K562 (cell line): Measurements from ENCODE around the gene TP53BP2.

Experiments
- CREB5 ChIP-seq: fragments of 250-450 bp; sonication (Bioruptor Pico); IDR thresholded peaks from 2 replicates; pipeline ENCODE4 v1.5.0; 2020; ENCODE audit warnings: mild to moderate bottlenecking
- CTCF ChIP-seq, 3 experiments: IDR thresholded peaks in 2 of 3; conservative IDR thresholded peaks in 1 of 3; 2 replicates each; pipeline ENCODE4 v1.5.1; 2011 to 2012; ENCODE audit warnings: low read length in 3 of 3, mild to moderate bottlenecking in 3 of 3, control low read depth in 2 of 3, improper control_type of control experiment in 1 of 3, inconsistent platforms in 1 of 3, low read depth in 1 of 3, mixed read lengths in 1 of 3, moderate library complexity in 1 of 3; ENCODE audit not compliant: insufficient read depth in 2 of 3
- E2F5 ChIP-seq: sonication (generic); formaldehyde crosslinking; IDR thresholded peaks from 2 replicates; pipeline ENCODE4 v1.8.0; 2022; ENCODE audit warnings: mild to moderate bottlenecking, missing genetic modification reagents
- EP300 ChIP-seq: IDR thresholded peaks from 2 replicates; pipeline ENCODE4 v1.6.1; 2012; ENCODE audit warnings: low read length, improper control_type of control experiment
- PKNOX1 ChIP-seq: fragments of 450-650 bp; IDR thresholded peaks from 2 replicates; pipeline ENCODE4 v1.6.1; 2016
- U2AF1 ChIP-seq: fragments of 200-400 bp; formaldehyde crosslinking; optimal IDR thresholded peaks from 2 replicates; pipeline ENCODE3; 2017; ENCODE audit warnings: mild to moderate bottlenecking, low read depth, low read length, moderate library complexity
- ZNF589 ChIP-seq: fragments of 200-800 bp; sonication (Bioruptor generic); IDR thresholded peaks from 2 replicates; pipeline ENCODE4 v1.6.1; 2016; ENCODE audit warnings: low read depth, missing genetic modification characterization, missing compliant biosample characterization

GRCh38 chr1:223776826-223777454, 68.8 kb downstream of the TP53BP2 start:
- TF ChIP-seq CTCF (IDR thresholded peaks at IDR 0.05 in 2 of 3, conservative IDR thresholded peaks at IDR 0.05 in 1 of 3; ENCODE audit: insufficient read depth in 2 of 3, low read depth in 1 of 3, low read length in 3 of 3) (no peak), U2AF1 (no peak), CREB5 (CRISPR knock-in tag) (no peak), E2F5 (CRISPR knock-in tag) (0 out of 2 replicates have a peak, but pooled peaks have one; percentile 60), PKNOX1 (peak; percentile 62), ZNF589 (no peak), EP300 (no peak)
